GM18868 (cell line): ENCODE results near the gene SYT13.

Source experiments
- ATAC-seq: cut with Tn5 transposase; IDR thresholded peaks from one replicate; pipeline ENCODE4 v1.9.1; 2021; ENCODE audit warnings: mild to moderate bottlenecking, moderate library complexity; ENCODE audit not compliant: unreplicated experiment

The SYT13 gene

DNA sequence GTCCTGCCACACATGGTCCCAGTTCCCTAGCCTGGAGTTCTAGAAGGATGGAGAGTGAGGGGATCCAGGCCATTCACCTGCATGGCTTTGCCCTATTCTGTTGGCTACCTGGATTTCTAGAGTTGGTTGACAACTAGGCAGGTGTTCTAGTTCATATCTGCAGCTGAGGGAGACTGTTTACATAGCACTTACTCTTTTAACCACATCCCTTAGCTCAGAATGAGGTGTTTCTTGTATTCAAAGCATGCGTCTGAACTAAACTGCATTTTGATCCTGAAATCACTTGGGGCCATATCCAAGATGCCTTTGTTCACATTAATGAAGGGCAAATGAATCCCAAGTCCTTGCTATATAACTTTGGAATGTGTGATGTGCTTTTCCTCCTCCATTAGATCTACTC, 60.9 kb downstream of the SYT13 start:
- no peak for ATAC-seq

DNA sequence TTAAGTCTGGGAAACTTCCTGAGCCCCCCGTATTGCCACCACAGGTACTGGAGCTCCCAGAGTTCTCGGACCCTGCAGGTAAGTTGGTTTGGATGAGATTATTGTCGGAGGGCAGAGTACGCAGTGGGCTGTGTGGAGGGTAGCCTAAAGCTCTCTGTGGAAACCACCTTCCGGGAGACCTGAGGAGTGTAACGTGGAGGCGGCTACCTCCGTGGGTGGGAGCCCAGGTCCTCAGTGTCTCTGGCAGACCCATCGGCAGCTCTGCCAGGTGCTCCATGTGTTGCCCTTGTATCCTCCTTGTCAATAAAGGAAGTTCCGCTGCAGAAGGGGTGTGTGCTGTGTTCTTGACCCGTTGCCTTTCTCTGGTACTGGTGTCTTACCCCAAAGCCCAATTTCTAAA, 61.4 kb downstream of the SYT13 start:
- ATAC-seq = no peak

DNA sequence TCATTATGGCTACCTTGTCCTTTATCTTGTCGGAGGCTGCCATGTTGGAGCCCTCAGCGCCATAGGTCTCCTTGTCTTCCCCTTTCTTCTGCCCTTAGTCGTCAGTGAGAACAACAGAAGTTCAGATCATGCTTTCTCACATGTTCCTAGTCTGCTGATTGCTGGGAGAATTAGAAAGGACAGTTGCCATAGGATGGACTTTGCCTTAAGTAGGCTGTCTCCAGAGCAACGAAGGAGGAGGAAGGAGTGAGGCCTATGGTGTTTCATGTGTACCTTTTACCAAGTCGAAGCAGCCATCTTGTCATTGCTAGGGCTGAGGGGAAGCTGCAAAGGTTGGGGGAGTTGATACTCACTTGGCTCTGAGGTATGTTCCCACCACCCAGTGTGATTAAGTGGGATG, 62.6 kb downstream of the SYT13 start:
- no peak for ATAC-seq

DNA sequence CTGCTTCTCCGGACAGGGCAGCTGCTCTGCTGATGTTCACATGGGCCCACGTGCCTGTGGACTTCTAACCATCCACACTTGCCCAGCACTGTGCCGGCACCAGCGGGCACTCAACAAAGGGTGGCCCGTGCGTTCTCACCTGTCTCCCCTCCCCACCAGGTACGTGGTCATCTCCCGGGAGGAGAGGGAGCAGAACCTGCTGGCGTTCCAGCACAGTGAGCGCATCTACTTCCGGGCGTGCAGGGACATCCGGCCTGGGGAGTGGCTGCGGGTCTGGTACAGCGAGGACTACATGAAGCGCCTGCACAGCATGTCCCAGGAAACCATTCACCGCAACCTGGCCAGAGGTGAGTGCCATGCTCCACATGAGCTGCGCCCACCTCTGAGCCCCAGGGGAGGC, 66.7 kb downstream of the SYT13 start:
- ATAC-seq = no peak

DNA sequence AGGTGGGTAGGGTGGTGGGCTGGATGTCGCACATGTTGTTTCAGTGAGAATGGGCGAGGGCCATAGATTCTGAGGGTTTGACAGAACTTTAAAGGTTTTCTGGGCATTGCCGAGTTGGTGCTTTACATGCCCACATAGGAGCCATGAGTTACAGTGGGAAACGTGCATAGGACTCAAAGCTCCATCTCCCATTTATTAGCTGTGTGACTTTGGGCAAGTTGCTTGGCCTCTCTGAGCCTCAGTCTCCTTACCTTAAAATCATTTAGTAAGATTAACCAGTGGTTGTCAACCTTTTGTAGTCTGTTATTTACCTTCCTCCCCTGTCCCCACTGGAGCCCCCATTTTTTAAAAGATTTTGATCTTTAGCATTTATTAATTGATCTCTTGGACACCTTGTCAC, 67.4 kb downstream of the SYT13 start:
- ATAC-seq = no peak

DNA sequence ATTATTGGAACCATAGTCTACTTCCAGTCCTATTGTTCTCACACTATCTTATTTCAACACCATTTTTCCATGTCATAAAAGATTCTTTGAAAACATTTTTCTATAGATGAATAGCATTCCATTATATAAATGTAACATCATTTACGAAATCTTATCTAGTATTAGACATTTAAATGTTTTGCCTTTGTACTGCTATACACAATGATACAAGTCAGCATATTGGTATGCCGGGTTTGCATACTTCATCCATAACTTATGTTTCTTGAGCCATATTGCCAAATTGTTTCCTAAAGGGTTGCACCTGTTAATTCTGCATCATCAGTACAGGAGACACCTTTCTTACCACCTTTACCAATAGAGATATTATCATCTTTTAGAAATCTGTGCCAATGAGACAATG, 68.2 kb downstream of the SYT13 start:
- ATAC-seq = no peak

DNA sequence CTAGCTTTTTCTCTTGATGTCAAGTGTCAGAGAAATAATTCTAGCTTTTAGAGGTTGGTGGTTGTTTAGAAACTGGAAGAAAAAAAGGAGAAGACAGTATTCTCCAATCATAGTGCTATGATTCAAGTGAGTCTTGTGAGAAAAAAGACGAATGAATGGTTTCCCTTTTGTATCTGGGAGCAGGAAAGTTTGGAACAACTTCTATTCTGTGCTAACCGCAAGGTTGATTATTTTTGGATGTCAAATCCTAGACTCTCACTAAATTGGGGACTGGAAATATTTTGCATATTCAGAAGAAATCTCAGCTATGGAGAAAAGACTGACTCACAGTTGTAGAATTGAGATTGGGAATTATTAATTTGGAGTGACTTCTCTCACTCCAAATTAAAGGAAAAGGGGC, 69.2 kb downstream of the SYT13 start:
- ATAC-seq = no peak

DNA sequence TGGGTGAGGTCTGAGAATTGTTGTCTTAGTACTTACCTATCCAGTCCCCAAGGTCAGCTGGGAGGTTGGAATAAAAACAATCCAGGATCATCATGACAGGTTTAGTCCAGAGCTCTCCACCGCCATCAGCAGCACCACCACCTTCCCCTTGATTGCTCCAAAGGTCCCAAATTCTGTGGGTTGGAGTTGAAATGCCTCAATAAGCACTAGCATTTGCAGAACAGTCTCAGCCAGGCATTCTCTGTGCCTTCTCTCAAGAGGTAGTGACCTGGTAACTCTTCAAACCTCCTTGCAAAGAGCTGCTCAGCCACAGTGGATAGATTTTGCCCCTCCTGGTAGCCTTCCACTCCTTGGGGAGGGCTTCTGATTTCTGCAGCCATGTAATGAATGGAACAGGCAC, 70.1 kb downstream of the SYT13 start:
- no peak for ATAC-seq

DNA sequence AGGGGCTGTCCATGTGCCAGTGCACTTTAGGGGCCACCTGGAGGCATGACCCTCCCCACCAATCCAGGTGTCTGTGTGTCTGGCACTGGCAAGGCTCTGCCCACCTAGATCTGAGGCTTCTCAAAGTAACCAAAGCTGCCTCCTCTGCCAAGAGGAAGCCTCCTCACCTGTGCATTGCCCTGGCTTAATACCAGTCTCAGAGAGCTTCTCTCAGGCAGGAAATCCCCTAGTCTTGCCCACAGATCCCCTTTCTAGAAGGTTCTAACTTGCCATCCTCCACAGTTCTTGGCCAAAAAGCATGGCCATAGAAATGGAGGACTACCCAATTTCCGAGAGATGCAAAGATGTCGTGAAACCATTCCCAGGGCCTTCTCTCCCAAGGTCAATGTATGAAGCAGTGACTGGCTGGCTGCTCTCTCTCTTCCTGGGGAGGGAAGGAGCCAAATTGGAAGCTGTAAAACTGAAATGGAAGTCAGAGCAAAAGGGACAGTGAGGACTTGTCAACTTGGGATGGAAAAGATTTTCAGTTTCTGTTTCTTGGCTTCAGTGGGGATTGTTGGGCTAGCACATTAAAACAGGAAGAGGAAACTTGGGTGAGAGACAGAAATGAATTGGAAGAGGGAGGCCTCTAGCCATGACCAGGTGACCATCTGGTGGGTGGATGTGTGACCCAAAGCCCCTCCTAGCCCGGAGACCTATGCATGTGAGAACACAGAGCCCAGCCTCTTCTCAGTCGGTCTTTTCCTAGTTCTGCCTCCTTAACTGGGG, 70.9 kb downstream of the SYT13 start:
- ATAC-seq = no peak

DNA sequence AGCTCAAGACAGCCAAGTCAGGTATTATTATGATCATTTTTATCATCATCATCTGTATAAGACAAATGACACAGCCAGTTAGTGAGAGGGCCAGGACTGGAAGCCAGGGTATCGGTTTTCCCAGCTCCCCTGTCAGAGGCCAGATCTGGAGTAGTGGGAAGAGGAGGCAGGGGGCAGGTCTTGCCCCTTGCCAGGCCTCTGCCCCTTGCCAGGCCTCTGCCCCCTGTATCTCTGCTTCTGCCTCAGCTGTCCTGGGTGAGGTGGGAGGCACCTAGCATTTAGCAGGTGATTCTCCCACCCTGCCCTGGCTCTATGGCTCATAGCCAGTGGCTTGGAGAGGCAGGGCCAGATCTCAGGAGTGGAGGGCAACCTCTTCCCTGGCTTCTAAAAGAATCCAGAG, 72.4 kb downstream of the SYT13 start:
- no peak for ATAC-seq

DNA sequence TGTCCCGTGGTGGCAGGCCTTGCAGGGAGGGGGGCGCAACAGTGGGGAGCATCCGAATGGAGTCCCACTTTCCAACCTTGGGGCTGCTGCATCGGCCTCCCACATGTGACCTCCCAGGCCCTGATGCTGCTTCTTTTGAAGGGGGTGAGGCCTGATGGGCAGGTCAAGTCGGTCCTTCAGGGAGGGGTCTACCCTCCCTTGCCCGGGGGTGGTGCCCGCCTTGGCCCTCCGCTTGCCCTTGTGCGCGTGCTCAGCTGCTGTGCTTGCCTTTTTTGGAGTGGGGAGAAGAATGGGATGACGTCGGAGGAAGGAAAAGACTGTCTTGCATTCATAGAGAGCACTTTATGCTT, 72.8 kb downstream of the SYT13 start:
- no peak for ATAC-seq

DNA sequence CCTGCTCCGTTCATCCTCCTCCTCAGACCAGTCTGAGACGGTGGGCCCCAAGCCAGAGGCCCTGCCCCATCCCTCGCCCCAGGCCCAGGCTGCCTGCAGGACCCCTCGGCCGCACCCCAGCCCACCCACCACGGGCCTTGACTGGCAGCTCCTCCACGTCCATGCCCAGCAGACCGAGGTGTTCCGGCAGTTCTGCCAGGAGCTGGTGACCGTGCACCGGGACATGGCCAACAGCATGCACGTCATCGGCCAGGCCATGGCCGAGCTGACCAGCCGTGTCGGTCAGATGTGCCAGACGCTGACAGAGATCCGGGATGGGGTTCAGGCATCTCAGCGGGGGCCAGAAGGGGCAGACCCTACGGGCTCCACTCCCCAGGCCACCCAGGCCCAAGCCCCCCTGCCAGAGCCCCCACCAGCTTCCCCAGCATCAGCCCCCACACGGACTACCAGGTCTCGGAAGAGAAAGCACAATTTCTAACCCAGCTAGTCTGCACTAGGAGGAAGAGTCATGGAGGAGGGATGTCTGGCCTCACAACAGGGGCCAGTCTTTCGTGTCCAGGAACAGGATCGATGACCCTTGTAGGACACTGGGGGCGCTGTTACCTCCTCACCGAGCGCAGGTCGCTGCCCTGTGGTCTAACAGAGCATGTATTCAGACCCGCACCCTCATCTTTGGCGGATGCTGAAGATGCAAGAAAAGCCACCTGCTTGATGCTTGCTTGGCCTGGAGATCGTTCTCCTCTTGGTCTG, 73.4 kb downstream of the SYT13 start:
- no peak for ATAC-seq

DNA sequence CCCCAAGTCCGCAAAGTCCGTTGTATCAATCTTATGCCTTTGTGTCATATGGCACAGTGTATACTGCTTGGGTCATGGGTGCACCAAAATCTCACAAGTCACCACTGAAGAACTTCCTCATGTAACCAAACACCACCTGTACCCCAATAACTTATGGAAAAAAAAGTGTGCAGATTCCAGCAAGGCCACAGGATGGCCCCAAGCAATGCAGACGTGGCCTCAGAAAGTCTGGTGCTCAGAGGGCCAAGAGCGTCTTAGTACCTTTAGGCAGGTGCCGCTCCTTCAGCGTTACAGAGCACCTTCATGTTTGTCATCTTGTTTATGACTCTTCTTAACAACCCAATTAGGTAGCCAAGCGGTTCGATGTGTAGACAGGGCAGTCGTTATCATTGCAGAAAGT, 74.4 kb downstream of the SYT13 start:
- no peak for ATAC-seq

DNA sequence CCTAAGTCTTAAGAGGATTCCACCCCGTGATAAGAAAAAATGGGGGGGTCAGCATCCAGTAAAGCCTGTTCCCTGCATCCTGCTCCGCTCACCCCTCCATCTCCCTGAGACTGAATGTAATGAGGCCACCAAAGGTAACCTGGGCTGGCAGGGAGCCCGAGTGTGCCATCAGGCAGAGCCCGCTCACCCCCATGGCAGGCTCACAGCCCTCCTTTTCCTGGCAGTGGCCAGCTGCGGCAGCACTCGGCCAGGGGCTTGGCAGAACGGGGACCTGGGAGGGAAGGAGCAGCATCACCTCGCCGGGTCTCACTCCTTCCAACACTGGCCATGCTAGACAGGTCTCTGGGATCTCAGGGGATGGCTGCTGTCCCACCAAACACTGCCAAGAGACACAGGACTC, 75.3 kb downstream of the SYT13 start:
- no peak for ATAC-seq

DNA sequence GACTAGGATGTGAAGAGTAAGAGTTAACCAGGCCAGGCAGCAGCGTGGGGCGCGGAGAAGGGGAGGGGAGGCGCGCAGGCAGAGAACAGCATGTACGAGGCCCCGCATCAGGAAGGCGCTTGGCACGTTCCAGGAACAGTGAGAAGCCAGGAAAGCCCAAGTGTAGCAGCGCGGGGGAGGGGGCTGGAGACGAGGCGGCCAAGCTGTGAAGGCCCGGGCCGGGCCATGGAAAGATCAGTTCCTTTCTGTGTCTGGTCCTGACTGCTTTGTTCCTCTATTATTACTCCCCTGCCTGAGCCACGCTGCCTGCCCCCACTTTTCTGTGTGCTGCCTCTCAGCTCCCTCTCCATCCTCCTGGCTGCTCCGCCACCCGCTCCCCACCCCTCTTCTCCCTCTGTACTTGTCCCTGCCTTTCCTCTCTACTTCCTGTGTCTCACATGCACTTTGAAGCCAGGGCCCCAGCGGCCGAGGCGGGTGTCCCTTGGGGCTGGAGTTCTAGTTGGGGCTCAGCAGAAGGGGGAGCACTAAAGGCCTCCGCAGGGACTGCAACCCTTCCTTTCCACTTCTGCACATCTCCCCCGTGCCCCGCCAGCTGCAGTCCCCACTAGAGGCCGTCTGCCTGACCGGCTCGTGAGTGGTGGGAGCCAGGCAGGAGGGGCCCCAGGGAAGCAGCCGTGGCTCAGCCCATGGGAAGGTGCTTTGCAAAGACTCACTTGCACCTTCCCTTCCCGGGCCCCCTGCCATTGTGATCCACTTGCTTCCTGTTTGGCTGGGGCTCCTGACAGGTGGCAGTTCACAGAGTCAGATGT, 76.0 kb downstream of the SYT13 start:
- no peak for ATAC-seq

DNA sequence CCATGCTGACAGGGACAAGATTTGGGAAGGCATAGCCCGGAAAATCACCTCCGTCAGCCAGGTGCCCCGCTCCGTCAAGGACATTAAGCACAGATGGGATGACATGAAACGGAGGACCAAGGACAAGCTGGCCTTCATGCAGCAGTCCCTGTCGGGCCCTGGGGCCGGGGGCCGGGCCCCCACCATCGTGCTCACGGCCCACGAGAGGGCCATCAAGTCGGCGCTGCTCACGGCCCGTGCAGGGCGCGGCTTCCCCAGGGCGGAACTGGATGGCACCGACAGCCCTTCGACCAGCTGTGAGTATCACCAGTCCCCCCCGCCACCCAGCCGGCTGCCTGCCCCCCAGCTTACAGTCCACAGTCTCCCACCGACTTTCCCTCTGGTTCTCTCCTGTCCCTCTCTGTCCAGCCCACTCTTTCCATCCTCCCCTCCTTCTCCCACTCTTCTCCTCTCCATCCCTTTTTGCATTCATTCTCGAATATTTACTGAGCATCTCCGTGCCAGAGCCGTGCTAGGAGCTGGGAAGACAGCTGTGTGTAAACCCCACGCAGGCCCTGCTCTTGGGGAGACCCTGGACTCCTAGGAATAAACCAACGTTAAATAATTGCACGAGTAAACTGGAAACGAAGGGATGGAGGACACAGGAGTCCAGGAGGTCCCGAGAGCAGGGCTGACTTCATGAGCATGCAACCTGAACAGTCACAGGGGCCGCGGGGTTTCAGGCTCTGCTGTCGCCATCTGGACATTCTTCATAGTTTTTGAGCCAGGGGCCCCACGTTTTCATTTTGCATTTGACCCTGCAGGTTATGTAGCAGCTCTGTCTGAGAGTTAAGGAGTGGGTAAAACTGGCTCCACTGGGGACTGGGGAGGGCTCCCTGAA, 76.9 kb downstream of the SYT13 start:
- ATAC-seq = no peak

DNA sequence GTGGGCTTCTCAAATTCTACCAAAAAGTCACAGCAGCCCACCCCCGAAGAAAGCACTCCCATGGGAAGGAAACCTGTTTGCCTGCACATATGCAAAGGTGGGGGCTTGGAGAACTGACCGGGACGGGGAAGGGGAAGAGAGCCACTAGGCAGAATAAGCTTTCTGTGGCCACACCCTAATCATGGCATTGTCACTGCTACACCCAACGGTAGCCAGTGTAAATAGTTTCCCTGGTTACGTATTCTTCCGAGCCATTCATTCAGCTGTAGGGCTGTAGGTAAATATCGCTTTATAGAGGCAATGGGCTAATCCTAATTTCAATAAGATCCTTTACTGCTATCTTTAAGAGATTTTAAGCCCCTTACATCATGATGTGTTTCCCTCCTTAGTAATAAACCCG, 78.0 kb downstream of the SYT13 start:
- no peak for ATAC-seq

DNA sequence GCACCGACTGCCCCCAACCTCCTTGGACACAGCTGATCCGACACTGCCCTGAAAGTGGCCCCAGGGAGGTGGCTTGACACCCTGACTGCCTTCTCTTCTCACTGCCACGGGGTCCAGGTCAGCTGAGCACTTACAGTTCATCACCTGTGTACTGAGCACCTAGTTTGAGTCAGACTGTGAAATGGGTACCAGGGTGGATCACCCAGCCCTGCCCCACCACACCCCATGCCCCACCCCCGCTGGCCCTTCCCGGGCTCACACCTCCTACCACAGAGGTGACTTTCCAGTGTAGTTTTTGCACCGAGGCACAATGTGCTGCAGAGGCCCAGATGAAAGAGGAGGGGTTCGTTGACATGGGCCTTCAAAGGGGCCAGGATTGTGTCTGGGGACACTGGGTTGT, 80.2 kb downstream of the SYT13 start:
- ATAC-seq = no peak

DNA sequence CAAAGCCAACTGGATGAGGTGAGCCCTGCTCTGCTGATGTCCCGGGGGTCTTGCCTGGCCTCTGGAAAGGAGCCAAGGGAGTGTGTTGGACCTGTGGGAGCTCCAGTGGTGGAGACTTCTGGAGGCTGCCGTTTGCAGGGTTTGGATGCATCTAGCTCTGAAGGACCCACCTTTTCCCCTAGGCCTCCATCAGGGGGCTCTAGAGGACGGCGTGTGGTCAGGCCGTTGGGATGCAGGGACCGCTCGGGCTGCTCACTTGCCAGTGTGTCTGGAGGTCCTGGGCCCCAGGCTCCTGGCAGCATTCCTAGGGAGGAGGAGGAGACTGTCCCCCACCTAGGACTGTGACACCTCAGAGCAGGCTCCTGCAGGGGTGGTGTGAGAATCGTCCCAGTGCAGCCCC, 81.4 kb downstream of the SYT13 start:
- ATAC-seq = no peak

DNA sequence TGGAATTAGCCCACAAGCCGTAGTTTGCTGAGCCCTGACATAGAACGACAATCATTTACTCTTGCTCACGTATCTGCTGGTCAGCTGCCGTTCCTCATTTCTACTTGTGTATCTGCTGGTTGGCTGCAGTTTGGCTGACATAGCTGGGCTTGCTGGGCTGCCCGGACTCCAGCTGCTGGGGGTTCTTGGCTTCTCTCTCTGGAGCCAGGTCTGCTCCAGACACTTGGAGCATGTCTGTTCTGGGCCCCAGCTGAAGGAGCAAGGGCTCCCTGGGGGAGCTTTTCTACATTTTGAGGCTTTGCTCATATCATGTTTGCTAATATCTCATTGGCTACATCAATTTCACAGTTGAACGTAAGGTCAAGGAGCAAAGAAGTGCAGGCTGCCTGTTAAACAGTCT, 92.4 kb downstream of the SYT13 start:
- no peak for ATAC-seq
